CD4-positive, alpha-beta T cell treated with Interleukin-21 for 1 hour (primary cell): ENCODE data around the gene COL5A2.

Experiments used
- DNase-seq: peaks from one replicate; pipeline ENCODE4 v3.0.0-alpha.2; 2020

COL5A2 gene

DNA sequence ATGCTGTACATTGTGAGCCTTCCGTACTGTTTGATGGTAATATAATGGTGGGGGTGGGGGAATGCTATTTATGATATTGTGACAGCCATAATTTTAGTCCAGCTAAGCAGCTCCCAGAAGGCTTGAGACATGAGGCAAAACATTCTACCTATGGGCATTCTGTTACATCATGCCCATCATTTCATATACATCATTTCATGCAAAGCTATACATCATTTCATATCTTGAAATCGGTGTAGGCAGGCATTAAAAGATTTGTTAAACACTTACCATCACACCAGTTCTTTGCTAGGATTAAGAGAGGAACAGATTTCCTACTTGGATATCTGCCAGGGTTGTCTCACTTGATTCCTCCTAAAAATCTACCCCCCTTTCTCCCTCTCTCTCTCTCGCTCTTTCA, 84.5 kb downstream of the COL5A2 start:
- no peak for DNase-seq

DNA sequence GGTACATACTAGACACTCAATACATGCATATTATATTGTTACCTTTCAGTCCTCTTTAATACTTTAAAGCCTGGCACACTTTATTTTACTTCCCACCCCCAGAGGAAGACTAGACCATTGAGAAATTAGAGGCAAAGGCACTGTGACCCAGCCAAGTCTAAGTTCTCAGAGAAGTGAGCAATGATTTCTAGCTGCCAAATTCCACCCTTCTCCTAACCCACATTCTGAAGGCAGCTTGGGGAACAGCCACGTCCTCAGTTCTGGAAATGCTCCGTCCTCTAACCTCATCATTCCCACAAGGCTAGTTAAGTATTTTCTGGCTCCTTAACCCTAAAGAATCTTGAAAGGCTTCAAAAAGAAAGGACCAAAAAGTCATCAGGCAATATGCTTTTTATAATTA, 86.6 kb downstream of the COL5A2 start:
- no peak for DNase-seq

DNA sequence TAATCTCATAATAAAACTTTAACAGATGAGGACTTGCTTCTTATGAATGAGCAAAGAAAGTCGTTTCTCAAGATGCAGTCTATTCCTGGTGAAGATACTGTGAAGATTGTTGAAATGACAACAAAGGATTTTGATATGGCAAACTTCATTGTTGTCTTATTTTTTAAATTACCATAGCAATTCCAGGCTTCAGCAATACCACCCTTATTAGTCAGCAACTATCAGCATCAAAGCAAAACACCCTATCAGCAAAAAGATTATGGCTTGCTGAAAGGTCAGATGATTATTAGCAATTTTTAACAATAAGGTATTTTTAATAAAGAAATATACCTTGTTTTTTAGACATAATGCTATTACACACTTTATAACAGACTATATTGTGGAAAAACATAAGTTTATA, 88.3 kb downstream of the COL5A2 start:
- DNase-seq, result no peak

DNA sequence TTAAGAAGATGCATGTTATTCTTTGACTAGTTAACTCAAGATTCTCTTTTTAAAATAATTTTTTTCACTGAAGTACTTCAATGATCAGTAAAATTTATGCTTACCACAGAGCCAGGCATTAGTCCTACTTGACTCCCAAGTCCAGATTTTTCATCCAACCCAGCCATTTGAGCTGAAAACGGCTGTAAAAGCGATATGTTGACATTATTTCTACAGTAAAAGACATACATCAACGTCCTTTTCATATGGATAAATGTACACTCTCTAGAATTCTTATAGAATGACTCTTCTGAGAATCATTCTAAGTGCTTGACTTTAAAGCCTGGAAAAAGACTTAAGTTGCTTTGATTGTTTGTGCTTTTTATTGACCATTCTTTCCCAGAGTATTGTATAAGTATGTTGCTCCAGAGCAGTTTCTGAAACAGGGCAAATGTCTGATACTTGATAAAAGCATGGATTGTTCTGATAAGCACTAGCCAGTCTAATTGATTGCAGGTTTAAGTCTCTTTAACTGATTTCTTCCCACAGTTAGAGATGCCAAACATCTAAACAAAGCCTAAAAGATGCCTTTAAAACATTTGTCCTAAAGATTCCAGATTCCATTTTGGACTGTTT, 90.9 kb downstream of the COL5A2 start:
- DNase-seq, result no peak

DNA sequence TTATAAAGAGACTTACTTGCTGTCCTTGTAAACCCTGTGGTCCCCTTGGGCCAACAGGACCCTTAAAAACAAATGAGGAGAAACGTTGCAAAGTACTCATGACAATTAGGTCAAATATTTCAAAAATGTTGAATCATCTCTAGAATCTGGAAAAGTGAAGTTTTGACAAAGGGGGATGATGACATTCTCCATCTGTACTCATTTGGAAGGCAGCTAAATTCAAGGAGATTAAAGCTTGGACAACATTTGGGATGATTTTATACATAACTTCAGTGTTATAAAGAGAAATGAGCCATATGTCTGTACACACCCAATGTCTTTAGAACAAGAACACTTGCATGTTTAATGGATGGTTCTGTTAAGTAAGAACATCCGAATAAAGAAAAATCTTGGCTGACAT, 92.9 kb downstream of the COL5A2 start:
- DNase-seq, result no peak

DNA sequence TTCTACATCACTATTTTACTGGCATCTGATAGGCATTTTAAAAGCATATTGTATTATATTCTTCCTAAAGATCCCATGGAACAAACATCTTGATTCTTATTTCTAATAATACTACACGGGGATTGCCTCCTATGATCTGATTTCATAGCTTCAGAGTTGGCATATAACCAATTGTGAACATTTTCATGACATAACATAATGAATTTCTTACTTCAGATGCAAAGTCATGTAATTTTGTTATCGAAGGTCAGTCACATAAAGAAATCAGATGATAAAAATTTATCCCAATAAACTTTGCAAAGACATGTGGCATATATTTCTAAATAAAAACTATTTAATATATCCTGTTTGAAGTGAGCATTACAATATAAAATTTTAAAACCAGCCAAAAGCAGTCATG, 93.3 kb downstream of the COL5A2 start:
- no peak for DNase-seq

DNA sequence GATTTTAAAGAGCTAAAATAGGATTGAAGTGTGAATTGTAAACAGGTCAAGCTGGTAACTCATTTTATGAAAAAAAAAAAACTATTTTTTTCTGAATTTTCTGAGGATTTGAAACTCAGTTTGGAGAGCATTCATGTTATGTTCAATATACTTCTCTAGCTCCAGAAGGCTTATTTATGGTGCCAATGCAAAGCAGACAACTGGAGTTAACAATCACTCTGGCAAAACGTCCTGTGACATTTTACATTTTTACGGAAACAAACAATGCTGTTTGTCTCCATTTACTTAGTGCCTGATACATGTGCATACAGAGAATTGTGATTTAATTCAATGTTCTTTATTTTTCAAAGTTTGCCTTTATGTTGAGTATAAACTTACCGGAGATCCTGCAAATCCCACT, 96.0 kb downstream of the COL5A2 start:
- DNase-seq, result no peak

DNA sequence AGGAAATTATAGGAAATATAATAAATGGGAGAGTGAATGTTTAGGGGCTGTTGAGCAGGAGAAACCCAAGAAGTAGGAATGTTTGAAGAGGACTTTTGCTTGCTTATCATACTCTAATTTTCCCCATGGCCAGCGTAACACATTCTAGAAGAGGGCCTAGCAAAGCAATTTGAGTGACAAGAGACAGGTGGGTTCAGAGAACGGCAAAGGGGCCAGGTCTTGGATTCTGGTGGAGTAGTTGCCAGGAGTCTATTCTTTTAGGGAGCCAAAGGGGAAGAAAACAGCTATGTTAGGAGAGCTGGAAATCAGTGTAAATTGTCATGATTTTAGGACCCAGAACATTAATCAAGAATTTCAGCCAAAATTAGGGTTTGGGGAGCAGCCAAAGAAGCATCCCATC, 96.5 kb downstream of the COL5A2 start:
- no peak for DNase-seq

DNA sequence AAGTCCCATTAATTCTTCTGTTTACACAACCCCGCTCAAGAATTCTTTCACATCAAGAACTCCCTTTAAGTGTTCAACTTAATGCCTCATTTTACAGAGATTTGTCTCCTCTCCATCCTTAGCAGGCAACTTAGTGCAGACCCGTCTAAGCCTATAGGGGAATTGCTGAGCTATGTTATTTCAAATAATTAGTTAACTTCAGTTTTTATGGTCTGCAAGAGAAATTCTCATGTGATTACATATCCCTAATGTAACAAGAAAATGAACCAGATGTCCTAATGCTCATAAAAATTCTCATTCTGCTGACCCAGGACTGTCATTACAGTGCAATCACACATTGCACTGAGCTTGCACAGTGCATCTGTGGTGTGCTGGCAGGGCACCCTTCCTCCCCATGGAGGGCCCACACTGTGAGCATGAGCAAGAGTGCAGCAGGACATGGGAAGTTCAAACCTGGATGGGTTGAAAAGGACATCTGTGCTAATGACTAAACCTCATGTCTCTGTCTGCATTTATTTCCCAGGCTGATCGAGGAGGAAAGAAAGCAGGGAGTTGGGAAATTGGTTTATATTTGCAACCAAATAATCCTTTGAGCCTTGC, 97.1 kb downstream of the COL5A2 start:
- no peak for DNase-seq

DNA sequence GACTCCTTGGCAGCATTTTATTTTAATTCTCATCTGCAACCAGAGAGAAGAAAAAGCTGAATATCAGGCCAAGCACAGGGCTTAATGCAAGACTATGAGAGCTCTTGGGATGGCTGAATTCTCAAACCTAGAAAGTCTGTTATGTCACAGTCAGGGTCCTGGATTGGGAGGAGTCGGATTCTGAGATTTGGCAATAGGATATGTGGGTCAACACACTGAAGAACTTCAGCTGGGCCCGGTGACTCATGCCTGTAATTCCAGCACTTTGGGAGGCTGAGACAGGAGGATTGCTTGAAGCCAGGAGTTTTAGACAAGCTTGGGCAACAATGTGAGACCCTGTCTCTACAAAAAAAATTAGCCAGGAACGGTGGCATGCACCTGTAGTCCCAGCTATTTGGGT, 103.0 kb downstream of the COL5A2 start:
- DNase-seq, result no peak

DNA sequence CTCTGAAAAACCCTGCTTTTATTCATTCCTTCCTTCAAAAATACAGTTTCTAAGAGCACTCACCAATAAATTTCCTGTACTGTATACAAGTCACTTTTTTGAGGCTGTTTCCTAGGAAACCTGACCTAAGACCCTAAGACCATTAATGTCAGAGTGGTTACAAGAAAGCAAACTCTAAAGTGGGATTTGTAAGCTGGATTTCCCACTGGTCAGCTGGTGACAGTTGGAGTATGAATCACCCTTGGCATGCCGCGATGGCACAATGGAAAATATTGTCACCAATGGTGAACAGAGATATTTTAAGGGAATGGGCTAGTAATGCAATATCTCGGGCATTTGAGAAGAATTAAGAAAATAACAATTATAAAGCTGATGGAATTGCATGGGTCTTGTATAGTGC, 103.4 kb downstream of the COL5A2 start:
- no peak for DNase-seq

DNA sequence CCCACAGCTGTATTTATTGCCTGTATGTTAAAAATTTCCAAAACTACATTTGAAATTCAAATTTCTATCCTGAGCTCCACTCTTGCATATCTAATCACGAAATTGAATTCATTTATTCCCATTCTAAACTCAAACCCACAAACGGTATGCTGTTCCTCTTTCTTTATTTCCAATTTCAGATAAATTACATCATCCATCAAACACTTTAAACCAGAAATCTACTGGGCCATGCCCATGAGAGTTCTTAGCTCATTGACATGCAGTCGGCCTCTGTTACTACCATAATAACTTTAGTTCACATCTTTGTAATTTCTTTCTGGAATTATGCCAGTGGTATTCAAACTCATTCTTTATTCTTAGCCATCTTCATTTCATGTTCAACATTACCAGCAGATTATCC, 105.1 kb downstream of the COL5A2 start:
- DNase-seq, result no peak

DNA sequence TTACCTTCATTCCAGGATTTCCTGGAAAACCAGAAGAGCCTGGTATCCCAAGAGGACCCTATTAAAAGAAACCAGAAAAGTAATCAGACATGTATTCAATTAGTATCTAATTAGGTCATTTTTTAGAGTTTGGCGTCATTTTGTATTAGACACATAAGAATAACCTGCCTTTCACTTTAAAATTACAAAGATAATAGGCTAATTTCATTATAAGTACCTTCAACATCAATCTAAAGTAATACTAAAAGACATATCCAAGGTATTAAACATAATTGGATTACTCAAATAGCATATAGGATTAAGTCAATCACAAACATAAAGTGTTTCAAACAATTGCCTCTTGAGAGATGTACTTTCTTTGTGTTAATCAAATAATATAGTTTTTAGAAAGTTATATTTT, 107.5 kb downstream of the COL5A2 start:
- no peak for DNase-seq

DNA sequence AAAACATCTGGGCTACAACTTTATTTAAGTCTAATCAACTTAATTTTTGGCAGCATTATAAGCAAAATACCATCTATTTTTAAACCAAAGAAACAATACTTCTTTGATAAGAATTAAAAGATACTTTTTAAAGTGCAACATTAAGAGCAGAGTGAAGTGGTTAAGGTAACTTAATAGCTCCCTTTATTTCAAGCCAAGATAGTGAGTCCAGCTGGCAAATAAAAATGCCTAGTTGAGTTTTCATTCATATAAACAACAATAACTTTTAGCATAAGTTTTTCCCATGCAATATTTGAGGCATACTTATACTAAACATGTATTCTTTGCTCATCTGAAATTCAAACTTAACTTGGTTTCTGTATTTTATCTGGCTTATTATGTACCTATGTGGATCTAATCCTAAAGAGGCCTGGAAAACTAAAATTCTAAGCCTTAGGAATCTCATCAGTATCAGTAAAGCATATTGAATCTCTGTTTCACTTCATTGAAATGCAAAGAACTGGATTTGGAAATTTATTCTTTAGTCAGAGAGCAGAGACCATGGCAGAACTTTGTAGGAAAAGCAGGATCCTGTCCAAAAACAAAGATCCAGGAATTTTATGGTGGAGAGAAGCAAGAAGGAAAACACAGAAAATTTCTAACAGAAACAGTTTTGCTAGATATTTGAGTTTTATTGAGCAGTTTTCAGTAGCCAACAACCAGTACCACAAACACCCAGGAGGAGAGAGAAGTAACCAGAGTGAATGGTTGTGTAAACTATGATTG, 109.5 kb downstream of the COL5A2 start:
- DNase-seq, result no peak

DNA sequence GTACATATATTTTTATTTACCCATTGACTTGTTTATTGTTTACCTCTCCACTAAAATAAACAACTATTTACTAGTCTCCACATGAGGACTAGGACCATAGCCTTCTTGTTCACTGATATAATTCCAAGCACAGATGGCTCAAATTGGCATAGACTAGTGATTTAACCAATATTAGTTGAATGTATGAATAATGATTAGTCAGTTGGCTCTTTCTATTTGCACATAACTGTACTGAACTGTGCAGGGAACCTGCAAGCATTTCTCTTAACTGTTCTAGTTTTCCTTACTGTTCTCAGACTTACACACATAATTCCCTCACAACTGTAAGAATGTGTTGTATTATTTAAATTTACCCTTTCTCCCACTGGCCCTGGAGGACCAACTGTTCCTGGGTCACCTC, 113.5 kb downstream of the COL5A2 start:
- DNase-seq, result no peak

DNA sequence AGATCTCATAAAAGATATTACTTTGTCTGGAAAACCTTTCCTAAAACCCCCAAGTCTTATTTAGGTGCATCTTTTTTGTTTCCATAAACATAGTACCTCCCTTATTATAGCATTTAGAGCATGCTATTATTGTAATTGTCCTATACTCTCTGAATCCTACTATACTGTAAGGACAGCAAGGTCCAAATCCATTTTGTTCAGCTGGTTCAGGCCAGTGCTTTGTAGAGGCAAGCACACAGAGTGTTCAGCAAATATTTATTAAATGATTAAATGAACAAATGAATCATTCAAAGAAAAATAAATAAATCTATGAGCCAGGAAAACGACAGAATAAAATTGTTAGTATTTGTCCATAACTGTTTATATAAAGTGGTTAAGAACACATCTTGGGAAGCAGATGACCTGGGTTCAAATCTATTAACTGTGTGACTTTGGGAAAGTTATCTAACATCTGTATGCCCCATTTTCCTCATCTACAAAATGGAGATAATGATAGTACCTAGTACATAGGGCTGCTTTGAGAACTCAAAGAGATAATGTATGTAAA, 119.4 kb downstream of the COL5A2 start:
- DNase-seq, result no peak

DNA sequence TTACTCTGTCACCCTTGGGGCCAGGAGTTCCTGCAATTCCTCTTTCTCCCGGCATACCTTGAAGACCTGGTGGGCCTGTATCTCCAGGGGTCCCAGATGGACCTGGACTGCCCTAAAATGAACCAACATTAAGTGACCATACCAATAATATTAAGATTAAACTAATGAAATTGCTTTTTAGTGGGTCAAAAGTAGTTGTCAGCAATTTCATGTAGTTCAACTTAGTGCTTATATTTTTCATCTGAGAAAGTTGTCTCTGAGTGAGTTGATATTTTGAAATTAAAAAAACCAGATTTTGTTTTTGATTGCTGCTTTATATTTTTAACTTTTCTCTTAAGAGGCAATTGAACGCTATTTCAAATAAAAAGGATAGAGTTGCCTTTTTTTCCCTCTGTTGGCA, 122.2 kb downstream of the COL5A2 start:
- no peak for DNase-seq

DNA sequence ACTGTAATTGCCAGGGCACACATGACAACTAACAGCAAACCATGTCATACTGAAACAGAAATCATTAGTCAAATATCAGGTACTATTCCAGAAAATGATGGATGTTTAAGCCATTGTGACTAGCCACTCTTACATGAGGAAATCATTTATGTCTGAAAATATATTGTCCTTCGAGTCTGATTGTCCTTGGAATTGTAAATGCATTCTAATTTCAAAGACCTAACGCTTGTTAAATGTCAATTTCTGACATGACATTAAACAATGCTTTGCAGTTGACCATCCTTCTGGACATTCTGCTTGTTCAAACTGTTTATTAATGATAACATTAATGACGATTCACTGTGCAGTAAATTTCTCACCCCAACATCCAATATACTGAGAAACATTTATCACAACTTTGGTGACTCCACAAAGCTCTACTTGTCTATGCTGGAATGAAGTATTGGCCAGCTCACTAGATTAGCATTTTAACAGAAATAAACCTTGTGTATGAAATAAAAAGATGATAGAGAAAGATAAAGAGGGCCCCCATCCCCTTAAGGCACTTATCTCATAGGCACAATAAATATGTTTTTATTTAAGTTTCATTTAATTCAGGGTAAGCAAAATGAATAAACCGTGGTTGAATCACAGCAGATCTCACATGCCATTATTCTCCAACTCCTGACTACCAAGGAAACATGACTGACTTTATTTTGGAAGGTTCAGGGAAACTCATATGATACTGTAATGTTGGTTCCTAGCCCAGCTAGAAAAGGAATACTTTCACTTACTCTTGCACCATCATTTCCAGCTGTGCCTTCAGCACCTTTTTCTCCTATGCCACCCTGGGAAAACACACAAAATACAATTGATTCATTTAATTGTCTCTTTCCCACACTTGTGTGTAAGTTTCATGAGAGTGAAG, 123.1 kb downstream of the COL5A2 start:
- DNase-seq, result no peak

DNA sequence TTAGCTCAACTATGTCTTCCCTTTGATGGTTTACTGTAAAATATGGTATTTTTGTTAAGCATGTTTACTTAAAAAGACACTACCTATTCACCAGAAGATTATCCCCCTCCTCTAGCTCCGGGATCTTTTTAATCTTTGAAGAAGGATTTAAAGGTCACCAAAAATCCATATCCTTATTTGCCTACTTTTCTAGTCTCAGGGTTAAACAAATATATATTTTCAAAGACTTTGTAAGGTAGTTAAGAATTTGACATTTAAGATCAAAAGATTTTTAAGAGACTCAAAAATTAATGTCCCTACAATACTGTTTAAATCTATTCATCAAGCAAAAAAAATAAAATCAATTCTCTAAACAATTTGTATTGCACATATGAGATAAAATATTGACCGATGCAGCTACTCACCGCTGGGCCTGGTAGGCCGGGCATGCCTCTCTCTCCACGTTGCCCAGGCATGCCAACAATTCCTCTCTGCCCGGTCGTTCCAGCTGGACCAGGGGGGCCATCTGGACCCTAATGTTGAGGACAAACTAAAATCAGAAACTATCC, 129.3 kb downstream of the COL5A2 start:
- DNase-seq, result no peak

DNA sequence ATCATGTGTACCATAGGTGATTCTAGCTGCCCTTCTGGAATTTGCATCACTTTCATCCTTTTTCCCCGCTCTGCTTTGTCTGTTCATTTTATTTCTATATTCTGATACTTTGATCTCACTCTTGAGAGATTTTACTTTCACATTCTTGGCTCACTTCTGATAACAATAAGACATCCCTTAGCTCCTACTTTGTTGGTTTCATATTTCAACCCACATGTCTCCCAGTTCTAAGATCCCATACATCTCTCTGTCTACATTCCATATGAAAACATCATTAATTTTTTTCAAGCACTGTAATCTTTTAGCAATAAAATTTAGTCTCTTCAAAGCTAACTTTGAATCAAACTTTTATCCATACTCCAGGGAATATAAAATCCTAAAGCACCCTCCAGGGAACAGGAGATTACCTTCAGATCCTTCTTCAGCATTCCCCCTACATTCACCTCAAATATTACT, 129.8 kb downstream of the COL5A2 start:
- no peak for DNase-seq

DNA sequence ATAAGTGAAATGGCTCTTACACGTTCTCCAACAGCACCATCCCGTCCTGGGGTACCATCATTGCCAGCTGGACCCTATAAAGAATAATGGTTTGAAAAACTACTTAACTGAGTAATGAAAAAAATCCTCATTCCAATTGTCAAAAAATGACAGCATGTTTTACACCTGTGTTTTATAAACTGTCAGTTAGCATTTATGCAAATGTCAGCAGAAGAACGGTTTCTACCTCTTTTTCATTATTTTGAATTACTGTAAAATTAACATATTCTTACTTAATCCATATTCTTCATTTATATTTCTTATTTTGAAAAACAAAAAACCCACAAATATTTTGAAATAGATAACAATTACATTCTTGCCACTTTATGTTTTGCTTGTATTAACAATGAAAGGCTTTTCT, 131.4 kb downstream of the COL5A2 start:
- no peak for DNase-seq

DNA sequence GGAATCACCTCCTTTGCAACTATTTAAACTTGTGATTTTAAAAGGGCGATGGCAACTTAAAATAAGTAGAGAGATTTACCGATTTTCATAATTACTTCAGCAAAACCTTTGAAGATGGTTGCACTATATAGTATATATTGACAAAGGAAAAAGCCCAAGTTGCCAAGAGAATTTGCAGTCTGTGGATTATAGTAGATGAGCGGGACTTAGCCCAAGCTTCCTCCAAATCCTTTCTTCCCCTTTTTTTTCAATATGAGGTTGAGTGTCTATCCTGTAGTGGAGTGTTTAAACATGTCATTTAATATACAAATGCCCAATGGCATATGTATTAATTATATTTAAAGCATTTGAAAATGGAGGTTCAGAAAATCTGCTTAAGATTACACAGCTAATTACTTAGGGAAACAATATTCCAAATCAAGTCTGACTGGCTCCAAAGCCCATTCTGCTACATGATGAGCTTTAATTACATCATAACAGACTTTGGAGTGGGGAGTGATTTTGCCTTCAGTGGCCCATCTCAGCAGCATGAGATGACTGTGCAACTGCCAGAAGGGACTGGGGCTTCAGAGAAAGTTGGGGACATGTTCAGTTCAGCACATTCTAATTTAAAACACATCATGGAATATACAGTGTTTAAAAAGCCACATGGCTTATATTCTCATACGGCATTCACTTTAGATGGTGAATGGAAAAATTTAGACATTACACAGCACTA, 132.2 kb downstream of the COL5A2 start:
- DNase-seq, result no peak
